WTC11 (cell line): Measurements from ENCODE around the gene GALNT12. TPM values are rescaled to one million over a fixed set of nuclear protein-coding genes. Genes with fewer than 3 reads are reported as not detected.

ENCODE experiments used
- ATAC-seq: fragments of 200-7000 bp; cut with Tn5 transposase; 2 replicates; pipeline ENCODE4 v1.10.0; 2021; ENCODE audit warnings: mild to moderate bottlenecking, moderate library complexity
- CTCF ChIA-PET: fragments of 300-600 bp; sonication (Branson Sonifier 250); formaldehyde crosslinking; loops from one replicate; lab custom pipeline; 2021; ENCODE audit warnings: antibody characterized with exemption; lab: Charles Lee
- POLR2A ChIA-PET: fragments of 350-600 bp; sonication (Branson Sonifier 250); formaldehyde crosslinking; loops from one replicate; lab custom pipeline; 2021; ENCODE audit warnings: antibody characterized with exemption; lab: Charles Lee
- DNase-seq: peaks from one replicate; pipeline ENCODE4 v3.0.0; 2021; ENCODE audit warnings: low spot score
- H3K27ac Mint-ChIP-seq: 2 replicates; pipeline ENCODE4 v1.8.0; 2021; ENCODE audit warnings: mixed read lengths
- H3K27me3 Mint-ChIP-seq: 2 replicates; pipeline ENCODE4 v1.8.0; 2021; ENCODE audit warnings: low read depth, mild to moderate bottlenecking, moderate library complexity, mixed read lengths
- H3K36me3 Mint-ChIP-seq: 2 replicates; pipeline ENCODE4 v1.8.0; 2021; ENCODE audit warnings: mixed read lengths
- H3K4me1 Mint-ChIP-seq: 2 replicates; pipeline ENCODE4 v1.8.0; 2022; ENCODE audit warnings: mixed read lengths
- H3K4me3 Mint-ChIP-seq: 2 replicates; pipeline ENCODE4 v1.8.0; 2021; ENCODE audit warnings: mild to moderate bottlenecking, moderate library complexity, mixed read lengths
- H3K9me3 Mint-ChIP-seq: 2 replicates; pipeline ENCODE4 v1.8.0; 2021; ENCODE audit warnings: mixed read lengths
- GTF2I ChIP-seq: fragments of 250-450 bp; sonication (Bioruptor Pico); conservative IDR thresholded peaks from 2 replicates; pipeline ENCODE4 v1.4.0; 2021; ENCODE audit warnings: mild to moderate bottlenecking
- MXD4 ChIP-seq: fragments of 250-450 bp; sonication (Bioruptor Pico); IDR thresholded peaks from 2 replicates; pipeline ENCODE4 v1.8.0; 2021; ENCODE audit warnings: mild to moderate bottlenecking, moderate library complexity, borderline replicate concordance
- PREB ChIP-seq: sonication (generic); formaldehyde crosslinking; IDR thresholded peaks from 2 replicates; pipeline ENCODE4 v1.8.1; 2022; ENCODE audit warnings: mild to moderate bottlenecking, missing genetic modification reagents, moderate library complexity, borderline replicate concordance
- PRRX2 ChIP-seq: fragments of 250-450 bp; sonication (Bioruptor Pico); IDR thresholded peaks from 2 replicates; pipeline ENCODE4 v1.8.0; 2021; ENCODE audit warnings: mild to moderate bottlenecking
- STAT6 ChIP-seq: sonication (generic); formaldehyde crosslinking; conservative IDR thresholded peaks from 2 replicates; pipeline ENCODE4 v1.8.1; 2023; ENCODE audit warnings: mild to moderate bottlenecking, low read depth, missing genetic modification reagents, moderate library complexity
- ZNF281 ChIP-seq: sonication (generic); formaldehyde crosslinking; IDR thresholded peaks from 2 replicates; pipeline ENCODE4 v1.8.0; 2023; ENCODE audit warnings: mild to moderate bottlenecking, missing genetic modification reagents
- total RNA-seq: library from RNA; stranded (reverse); gene quantifications from 3 replicates; pipeline ENCODE4 v1.2.3, GENCODE V29; 2021
- TF ChIP-seq, protein P1 (sequence below): fragments of 250-450 bp; sonication (Bioruptor Pico); IDR thresholded peaks from 2 replicates; pipeline ENCODE4 v1.9.0; 2021; ENCODE audit warnings: mild to moderate bottlenecking, borderline replicate concordance
- TF ChIP-seq, protein P2 (sequence below): sonication (generic); formaldehyde crosslinking; IDR thresholded peaks from 2 replicates; pipeline ENCODE4 v1.8.0; 2022; ENCODE audit warnings: mild to moderate bottlenecking, missing genetic modification reagents
- TF ChIP-seq, protein P3 (sequence below): sonication (generic); formaldehyde crosslinking; IDR thresholded peaks from 2 replicates; pipeline ENCODE4 v1.8.0; 2023; ENCODE audit warnings: missing genetic modification reagents, mild to moderate bottlenecking, borderline replicate concordance
- TF ChIP-seq, protein P4 (sequence below): fragments of 250-450 bp; sonication (Bioruptor Pico); conservative IDR thresholded peaks from 2 replicates; pipeline ENCODE4 v1.9.0; 2021; ENCODE audit warnings: mild to moderate bottlenecking

The GALNT12 gene
- total RNA-seq, 1 experiment from 2014 or later: 19.3 TPM

DNA sequence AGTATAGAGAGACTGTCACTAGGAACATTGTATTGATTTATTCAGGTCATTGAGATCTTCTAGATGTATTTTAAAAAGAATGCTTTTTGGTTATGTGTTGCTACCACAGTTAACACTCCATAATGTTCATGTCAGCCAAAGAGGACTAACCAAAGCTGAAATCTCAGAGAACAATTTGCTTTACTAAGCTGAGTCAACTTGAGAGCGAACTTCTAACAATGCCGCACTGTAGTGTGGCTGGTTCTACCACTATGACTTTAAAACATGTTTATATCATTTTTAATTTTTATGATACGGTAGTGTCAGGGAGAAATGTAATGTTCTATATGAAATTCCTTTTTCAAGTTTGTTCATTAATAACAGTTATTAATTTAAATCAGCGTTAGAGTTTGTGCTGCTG lies 42.1 kb downstream of the GALNT12 start (continued):
- no peak for TF ChIP-seq ZNF281 (CRISPR knock-in tag)
- TF ChIP-seq, protein P1, sequence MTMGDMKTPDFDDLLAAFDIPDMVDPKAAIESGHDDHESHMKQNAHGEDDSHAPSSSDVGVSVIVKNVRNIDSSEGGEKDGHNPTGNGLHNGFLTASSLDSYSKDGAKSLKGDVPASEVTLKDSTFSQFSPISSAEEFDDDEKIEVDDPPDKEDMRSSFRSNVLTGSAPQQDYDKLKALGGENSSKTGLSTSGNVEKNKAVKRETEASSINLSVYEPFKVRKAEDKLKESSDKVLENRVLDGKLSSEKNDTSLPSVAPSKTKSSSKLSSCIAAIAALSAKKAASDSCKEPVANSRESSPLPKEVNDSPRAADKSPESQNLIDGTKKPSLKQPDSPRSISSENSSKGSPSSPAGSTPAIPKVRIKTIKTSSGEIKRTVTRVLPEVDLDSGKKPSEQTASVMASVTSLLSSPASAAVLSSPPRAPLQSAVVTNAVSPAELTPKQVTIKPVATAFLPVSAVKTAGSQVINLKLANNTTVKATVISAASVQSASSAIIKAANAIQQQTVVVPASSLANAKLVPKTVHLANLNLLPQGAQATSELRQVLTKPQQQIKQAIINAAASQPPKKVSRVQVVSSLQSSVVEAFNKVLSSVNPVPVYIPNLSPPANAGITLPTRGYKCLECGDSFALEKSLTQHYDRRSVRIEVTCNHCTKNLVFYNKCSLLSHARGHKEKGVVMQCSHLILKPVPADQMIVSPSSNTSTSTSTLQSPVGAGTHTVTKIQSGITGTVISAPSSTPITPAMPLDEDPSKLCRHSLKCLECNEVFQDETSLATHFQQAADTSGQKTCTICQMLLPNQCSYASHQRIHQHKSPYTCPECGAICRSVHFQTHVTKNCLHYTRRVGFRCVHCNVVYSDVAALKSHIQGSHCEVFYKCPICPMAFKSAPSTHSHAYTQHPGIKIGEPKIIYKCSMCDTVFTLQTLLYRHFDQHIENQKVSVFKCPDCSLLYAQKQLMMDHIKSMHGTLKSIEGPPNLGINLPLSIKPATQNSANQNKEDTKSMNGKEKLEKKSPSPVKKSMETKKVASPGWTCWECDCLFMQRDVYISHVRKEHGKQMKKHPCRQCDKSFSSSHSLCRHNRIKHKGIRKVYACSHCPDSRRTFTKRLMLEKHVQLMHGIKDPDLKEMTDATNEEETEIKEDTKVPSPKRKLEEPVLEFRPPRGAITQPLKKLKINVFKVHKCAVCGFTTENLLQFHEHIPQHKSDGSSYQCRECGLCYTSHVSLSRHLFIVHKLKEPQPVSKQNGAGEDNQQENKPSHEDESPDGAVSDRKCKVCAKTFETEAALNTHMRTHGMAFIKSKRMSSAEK (CRISPR knock-in tag): no peak
- TF ChIP-seq, protein P2, sequence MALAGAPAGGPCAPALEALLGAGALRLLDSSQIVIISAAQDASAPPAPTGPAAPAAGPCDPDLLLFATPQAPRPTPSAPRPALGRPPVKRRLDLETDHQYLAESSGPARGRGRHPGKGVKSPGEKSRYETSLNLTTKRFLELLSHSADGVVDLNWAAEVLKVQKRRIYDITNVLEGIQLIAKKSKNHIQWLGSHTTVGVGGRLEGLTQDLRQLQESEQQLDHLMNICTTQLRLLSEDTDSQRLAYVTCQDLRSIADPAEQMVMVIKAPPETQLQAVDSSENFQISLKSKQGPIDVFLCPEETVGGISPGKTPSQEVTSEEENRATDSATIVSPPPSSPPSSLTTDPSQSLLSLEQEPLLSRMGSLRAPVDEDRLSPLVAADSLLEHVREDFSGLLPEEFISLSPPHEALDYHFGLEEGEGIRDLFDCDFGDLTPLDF (CRISPR knock-in tag): no peak
- TF ChIP-seq, protein P3, sequence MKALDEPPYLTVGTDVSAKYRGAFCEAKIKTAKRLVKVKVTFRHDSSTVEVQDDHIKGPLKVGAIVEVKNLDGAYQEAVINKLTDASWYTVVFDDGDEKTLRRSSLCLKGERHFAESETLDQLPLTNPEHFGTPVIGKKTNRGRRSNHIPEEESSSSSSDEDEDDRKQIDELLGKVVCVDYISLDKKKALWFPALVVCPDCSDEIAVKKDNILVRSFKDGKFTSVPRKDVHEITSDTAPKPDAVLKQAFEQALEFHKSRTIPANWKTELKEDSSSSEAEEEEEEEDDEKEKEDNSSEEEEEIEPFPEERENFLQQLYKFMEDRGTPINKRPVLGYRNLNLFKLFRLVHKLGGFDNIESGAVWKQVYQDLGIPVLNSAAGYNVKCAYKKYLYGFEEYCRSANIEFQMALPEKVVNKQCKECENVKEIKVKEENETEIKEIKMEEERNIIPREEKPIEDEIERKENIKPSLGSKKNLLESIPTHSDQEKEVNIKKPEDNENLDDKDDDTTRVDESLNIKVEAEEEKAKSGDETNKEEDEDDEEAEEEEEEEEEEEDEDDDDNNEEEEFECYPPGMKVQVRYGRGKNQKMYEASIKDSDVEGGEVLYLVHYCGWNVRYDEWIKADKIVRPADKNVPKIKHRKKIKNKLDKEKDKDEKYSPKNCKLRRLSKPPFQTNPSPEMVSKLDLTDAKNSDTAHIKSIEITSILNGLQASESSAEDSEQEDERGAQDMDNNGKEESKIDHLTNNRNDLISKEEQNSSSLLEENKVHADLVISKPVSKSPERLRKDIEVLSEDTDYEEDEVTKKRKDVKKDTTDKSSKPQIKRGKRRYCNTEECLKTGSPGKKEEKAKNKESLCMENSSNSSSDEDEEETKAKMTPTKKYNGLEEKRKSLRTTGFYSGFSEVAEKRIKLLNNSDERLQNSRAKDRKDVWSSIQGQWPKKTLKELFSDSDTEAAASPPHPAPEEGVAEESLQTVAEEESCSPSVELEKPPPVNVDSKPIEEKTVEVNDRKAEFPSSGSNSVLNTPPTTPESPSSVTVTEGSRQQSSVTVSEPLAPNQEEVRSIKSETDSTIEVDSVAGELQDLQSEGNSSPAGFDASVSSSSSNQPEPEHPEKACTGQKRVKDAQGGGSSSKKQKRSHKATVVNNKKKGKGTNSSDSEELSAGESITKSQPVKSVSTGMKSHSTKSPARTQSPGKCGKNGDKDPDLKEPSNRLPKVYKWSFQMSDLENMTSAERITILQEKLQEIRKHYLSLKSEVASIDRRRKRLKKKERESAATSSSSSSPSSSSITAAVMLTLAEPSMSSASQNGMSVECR (CRISPR knock-in tag): no peak
- TF ChIP-seq, protein P4, sequence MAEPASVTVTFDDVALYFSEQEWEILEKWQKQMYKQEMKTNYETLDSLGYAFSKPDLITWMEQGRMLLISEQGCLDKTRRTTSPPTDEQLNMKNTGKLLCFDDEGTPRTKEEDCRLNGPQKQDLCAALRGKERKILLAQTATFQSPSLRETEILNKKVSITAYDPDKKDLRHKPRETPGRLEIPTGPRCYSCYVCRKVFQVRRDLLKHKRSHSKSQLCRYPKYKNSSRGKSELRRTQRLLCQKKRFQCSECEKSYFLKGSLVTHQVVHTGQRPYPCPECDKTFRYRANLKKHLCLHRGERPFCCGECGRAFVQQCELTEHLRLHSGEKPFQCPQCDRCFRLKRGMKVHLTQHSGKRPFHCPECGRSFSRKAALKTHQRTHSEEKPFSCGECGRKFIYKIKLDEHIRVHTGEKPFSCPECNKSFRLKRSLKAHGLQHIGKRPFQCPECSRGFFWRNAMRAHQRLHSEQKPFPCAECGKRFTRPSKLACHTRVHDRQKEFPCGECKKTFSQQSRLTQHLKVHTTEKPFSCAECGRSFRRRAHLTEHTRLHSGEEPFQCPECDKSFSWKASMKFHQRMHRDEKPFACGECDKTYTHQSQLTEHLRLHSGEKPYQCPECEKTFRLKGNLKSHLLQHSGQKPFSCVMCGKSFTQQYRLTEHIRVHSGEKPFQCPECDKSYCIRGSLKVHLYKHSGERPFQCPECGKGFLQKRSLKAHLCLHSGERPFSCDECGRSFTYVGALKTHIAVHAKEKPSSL: no peak

- ATAC-seq: peak; percentile 27
- Mint-ChIP-seq H3K27ac (no peak overlapping the region), H3K27me3 (no peaks in the 10 kb centered on the region), H3K4me3 (no peak overlapping the region), H3K9me3 (peaks cover 3% of the 10 kb centered on the region; the same call in 1 of the 2 replicates), H3K4me1 (peaks cover 12% of the 10 kb centered on the region), H3K36me3 (peaks cover under 1% of the 10 kb centered on the region)
- ChIA-PET POLR2A (no interaction called here), CTCF (interaction anchor here (0.6 to 4.0 kb wide), 9 partner anchors 20 to 660 kb away, joined by 3 to 42 read pairs (median 3); no protein-coding TSS in a partner anchor)
- no peak for DNase-seq
- no peak for TF ChIP-seq MXD4
- TF ChIP-seq GTF2I: no peak
- TF ChIP-seq PRRX2 (CRISPR knock-in tag): no peak
- no peak for TF ChIP-seq PREB
- TF ChIP-seq, protein P4: no peak
- TF ChIP-seq STAT6 (CRISPR knock-in tag): no peak
These were observed 43.6 kb downstream of the GALNT12 start for GRCh38 chr9:98850851-98851729.
